GM18867 (cell line): ENCODE data around the gene IFITM10.

Source experiments
- ATAC-seq: cut with Tn5 transposase; IDR thresholded peaks from one replicate; pipeline ENCODE4 v1.9.1; 2021; ENCODE audit warnings: mild to moderate bottlenecking, moderate library complexity; ENCODE audit not compliant: unreplicated experiment

The IFITM10 gene

GRCh38 chr11:1750481-1750839, at the start of gene IFITM10:
Gene IFITM10 (minus strand): TSS chr11:1750595. CDS start chr11:1750442, 153 bp downstream.
- no peak for ATAC-seq

GRCh38 chr11:1797391-1798125, 47.2 kb upstream of the IFITM10 start:
- ATAC-seq = no peak

DNA sequence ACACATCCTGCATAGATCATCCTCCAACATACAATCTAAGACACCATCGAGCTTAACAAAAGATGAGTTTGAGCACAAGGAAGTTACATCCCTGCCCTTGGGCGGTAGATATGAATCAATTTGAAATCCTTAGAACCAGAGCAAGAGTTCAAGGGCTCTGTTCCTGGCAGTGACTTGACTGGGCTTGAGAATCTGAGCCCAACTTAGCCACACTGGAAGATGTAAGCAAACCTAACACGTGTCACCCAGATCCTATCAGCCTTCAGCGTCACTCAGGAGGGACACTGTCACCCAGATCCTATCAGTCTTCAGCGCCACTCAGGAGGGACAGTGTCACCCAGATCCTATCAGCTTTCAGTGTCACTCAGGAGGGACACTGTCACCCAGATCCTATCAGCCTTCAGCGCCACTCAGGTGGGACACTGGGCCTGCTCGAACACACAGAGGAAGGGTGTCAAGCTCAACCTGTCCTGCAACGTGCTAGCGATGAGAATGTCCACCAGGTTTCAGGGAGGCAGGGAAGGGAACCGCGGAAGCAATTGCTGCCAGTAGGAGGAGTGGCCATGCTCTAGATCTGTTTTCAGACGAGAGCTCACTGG, 46.1 kb upstream of the IFITM10 start:
- ATAC-seq = no peak

DNA sequence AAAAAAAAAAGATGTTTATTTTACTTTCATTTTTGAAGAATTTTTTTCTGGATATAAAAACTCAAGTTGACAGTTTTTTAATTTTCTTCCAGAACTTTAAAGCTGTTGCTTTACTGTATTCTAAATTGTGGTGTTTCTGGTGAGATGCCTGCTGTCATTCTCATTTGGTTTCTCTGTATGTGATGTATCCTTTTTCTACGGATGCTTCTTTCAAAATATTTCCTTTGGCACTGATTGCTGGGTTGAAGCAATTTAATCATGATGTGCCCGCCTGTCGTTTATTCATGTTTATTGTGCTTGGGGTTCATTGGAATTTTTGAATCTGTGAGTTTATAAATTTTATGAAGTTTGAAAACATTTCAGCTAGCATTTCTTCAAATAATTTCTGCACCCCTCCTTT, 42.7 kb upstream of the IFITM10 start:
- ATAC-seq = no peak

- no peak for ATAC-seq
Observed at GRCh38 chr11:1792461-1792860, 42.1 kb upstream of the IFITM10 start.

- no peak for ATAC-seq
Observed at GRCh38 chr11:1791912-1792311, 41.5 kb upstream of the IFITM10 start.

- no peak for ATAC-seq
Observed at GRCh38 chr11:1786466-1786865, 36.1 kb upstream of the IFITM10 start.

GRCh38 chr11:1785749-1786413, 35.5 kb upstream of the IFITM10 start:
- no peak for ATAC-seq

GRCh38 chr11:1784761-1785650, 34.6 kb upstream of the IFITM10 start:
- no peak for ATAC-seq

GRCh38 chr11:1783725-1784529, 33.5 kb upstream of the IFITM10 start:
- ATAC-seq = no peak

DNA sequence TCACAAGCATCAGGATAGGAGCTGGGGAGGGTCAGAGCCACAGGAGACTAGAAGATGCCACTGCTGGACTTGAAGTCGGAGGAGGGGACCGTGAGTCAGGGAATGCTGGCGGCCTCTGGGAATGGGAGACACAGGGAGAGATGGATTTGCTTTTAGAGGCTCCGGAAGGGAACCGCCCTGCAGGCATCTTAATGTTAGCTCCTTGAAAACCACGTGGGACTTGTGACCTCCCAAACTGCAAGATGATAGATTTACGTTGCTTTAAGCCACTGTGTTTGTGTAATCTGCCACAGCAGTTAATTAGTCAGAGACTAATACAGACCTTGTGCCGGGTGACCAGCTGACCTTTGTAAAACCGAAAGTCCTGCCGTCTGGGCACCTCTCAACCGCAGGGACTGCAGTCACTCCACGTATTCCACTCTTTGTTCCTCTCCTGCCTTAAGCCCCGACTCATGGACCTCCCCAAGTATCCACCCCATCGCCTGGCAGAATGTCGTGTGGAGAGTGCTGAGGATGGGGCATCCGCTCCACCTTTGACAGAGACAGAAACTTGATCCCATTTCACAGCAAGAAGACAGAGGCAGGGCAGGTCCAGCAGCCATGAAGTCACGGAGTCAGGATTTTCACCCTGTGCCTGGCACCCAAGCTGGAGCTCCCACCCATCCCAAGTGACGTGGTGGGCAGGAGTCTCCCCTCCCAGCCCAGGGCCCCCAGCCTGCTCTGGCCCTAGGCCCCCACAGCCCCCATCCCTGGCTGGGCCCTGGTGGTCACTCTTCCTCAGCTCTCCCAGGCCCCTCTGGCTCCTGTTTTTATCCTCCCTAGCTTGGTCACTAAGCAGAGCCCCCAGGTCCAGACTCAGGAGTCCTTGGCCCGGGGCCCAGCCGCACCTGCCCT, 32.7 kb upstream of the IFITM10 start:
- ATAC-seq = no peak

DNA sequence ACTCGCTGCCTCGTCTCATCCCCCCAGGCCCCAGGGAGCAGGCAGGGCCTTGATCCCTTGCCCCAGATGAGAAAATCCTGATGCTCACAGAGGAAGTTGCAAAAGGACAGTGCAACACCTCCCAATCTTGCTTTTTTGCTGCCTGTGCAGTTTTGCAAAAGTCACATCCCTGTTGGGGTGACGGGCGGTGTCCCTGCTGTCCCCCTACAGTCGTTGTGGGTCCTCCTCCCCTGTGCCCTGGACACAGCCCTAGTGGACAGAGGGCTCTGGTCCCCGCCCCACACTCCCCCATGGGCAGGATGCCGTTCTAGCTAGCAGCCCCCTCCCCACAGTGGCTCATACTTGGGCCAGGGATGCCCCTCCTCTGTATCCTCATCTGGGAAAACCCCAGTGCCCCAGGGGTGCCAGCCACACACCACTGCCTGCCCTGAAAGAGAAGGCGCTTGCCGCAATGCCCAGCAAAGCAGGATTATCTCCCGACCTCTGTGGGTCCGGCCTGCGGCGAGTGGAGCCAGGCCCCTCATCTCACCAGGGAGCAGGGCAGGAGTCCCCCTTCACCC, 31.7 kb upstream of the IFITM10 start:
- ATAC-seq = no peak

DNA sequence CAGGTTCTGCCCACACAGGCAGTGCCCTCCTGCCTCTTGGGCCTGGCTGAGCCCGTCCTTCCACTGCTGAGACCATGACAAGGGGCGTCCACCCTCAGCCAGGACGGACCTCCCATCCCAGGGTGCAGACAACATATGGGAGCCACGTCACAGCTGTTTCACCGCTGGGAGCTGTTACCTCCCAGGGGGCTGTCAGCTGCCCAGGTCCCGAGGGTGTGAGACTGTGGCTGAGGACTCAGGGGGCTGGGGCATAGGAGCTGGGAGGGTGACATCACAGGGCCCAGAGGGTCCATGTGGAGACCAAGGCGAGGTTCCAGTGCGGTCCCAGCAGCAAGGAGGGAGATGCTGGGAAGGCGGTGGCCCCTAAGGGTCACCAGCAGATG, 31.2 kb upstream of the IFITM10 start:
- no peak for ATAC-seq

DNA sequence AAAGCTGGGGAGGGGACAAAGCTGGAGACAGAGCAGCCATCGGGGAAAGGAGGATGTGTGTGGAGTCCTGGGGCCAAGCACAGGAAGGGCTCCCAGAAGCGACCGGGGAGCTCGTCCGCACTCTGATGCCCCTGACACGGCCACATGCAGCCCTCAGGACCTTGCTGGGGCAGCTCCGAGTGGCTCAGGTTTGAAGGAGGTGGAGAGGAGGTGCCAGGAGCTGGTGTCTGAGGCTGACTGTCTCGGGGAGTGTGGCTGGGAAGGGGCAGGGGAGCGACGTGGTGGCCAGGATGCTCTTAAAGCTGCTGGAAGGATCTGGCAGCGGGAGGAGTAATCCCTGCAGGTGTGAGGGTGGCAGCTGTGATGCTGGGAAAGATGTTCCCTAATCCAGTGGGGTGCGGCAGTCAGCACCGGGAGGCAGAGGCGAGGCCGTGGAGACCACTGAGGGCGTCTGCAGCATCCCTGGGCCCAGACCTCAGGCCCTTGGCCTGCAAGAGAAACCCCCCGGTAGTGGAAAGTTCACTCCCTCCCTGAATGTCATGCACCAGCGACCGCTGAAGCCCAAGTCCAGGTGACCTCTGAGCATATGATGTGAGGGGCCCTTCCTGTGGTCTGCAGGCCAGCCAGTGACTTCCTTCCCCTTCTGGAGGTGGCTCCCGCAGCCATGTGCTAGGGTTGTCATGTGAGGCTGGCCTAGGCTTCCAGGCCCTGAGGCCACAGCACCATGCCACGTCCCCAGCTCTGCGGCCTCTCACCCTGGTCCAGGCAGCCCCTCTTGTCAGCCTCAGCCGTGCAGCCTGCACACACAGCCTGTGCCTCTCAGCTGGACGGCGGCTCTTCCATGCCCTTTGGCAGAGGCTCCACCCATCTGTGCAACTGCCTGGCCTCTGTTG, 30.6 kb upstream of the IFITM10 start:
- ATAC-seq = no peak

- no peak for ATAC-seq
Observed at GRCh38 chr11:1779806-1780699, 29.7 kb upstream of the IFITM10 start.

DNA sequence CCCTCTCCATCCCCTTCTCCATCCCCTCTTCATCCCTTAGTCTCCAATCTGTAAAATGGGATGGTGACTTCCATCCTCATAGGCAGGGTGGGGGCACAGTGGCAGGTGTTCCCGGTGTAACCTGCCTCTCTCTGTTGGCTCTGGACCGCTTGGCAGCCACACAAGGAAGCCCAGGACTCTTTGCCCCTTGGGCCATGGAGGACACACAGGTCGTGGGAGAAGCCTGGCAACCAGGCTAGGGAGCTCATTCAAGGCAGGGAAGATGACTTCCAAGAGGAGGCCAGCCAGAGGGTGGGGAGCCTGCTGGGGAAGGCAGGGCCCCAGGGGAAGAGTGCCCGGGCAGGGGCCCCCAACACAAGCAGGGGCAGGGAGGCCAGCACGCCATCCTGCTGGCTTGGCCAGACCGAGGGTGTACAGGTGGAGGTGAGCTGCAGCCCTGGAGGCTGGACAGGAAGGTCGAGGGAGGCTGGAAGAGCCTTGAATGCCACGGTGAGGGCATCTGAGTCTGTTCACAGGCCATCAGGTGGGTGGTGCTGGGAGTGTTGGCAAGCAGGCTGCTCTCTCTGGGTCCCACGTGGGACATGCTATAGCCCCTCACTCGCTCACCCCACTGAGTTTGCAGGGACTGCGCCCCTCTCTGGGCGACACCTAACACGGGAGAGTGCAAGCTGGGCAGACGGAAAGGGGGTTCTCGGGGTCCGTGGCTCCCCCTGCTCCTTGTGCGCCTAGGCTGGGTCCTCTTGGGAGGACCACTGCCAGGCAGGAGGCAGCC, 28.8 kb upstream of the IFITM10 start:
- no peak for ATAC-seq
